Neuron (in vitro differentiated cells): ENCODE results near the gene KRIT1.
"Not testable (repeated sequence)": the region's sequence is repeated elsewhere in the genome, so short reads cannot be mapped to it uniquely, and the experiment has no call there.

Experiments
- H2AFZ ChIP-seq: one replicate; pipeline ENCODE4 v1.6.1; 2013; ENCODE audit warnings: low read depth, mild to moderate bottlenecking, inconsistent platforms, low read length, moderate library complexity
- H3K27me3 ChIP-seq: one replicate; pipeline ENCODE4 v1.6.1; 2013; ENCODE audit warnings: low read length; ENCODE audit not compliant: insufficient read depth
- H3K36me3 ChIP-seq: one replicate; pipeline ENCODE4 v1.6.1; 2013; ENCODE audit warnings: low read length; ENCODE audit not compliant: insufficient read depth
- H3K4me1 ChIP-seq: one replicate; pipeline ENCODE4 v1.6.1; 2013; ENCODE audit warnings: low read length; ENCODE audit not compliant: insufficient read depth
- H3K4me3 ChIP-seq: 2 replicates; pipeline ENCODE4 v1.5.1; 2013; ENCODE audit warnings: mild to moderate bottlenecking, low read length, moderate library complexity
- H3K9me3 ChIP-seq: one replicate; pipeline ENCODE4 v1.6.1; 2013; ENCODE audit warnings: low read length

KRIT1 gene

DNA sequence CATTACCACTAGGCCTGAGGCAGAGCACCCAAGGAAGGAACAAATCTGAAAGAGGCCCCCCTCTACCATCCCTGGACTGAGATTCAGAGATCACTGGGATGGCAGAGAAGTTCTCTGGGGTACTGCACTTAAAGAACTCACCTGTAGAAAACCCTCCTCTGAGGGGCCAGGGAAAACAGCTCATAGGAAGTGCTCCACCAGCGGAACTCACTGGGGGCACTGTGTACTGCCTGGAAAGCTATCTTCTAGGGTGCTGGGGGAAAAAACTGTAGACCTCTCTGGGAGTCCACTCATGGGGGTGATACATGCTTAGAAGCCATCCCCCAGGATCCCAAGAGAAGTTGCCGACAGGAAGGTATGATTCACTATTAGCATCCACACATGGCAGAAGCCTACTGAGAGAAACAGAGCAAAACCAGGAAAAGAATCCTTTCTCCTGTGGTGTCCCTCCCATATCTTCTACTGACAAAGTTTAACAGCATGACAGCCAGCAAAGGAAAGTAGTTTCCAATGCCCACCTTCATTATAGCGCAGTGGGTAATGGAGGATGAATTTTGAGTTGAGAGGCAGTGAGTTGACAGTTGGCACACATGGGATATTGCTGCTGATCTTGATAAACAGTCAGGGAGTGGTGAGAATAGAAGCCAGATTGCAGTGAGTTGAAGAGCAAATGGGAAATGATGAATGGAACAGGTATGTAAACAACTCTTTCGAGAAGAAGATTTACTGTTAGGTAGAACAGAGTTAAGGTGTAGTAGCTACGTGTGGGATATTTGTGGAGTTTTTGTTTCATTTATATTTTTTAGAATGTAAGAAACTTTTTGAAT, 20.9 kb upstream of the KRIT1 start:
- Histone ChIP-seq H3K9me3 (peaks cover 4% of the 10 kb centered on the region), H3K27me3 (no peaks in the 10 kb centered on the region), H2AFZ (no peak overlapping the region), H3K4me1 (no peaks in the 10 kb centered on the region), H3K4me3 (no peak overlapping the region), H3K36me3 (no peaks in the 10 kb centered on the region)

DNA sequence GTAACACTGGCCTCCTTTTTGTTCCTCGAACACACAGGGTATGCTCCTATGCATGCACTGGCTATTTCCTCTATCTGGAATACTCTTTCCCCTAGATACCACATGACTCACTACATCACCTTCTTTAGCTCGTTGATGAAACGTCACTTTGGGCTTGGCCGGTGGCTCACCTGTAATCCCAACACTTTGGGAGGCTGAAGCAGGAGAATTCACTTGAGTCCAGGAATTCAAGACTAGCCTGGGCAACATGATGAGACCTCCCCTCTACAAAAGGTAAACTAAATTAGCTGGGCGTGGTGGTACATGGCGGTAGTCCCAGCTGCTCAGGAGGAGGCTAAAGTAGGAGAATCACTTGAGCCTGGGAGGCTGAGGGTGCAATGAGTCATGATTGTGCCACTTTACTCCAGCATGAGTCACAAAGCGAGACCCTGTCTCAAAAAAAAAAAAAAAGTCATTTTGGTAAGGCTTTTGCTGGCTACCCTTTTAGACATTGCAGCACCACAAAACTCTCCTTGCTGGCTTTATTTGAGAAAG, 14.6 kb upstream of the KRIT1 start:
- Histone ChIP-seq H3K27me3 (no peaks in the 10 kb centered on the region), H3K36me3 (no peaks in the 10 kb centered on the region), H3K4me1 (no peaks in the 10 kb centered on the region), H3K4me3 (no peak overlapping the region), H3K9me3 (peaks cover 7% of the 10 kb centered on the region), H2AFZ (no peak overlapping the region)

DNA sequence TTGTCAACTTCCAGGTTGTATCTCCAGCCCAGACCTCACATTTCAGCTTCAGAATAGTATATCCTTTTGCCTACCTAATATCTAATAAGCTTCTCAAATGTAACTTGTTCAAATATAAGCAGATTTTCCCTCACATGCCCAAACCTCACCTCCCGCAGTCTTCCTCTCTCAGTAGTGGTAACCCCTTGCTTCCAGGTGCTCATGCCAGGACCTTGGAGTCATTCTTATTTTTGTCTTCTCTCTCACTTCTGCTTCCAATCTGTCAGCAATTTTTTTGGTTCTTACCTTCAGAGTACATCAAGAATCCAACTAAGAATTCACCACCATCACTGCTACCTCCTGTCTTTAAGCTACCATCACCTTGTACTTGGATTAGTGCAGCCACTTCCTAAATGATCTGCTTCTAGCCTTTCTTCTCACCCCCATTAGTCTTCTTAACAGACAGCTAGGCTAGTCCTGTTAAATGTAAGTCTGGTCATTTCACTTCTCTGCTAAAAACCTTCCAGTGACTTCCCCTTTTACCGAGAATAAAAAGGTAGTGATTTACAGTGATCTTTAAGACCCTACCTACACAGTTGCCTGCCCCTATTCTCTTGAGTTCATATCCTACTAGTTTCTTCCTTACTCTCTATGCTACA, 14.0 kb upstream of the KRIT1 start:
- Histone ChIP-seq H3K4me1 (no peaks in the 10 kb centered on the region), H2AFZ (no peak overlapping the region), H3K4me3 (no peak overlapping the region), H3K9me3 (peaks cover 7% of the 10 kb centered on the region), H3K36me3 (no peaks in the 10 kb centered on the region), H3K27me3 (no peaks in the 10 kb centered on the region)

DNA sequence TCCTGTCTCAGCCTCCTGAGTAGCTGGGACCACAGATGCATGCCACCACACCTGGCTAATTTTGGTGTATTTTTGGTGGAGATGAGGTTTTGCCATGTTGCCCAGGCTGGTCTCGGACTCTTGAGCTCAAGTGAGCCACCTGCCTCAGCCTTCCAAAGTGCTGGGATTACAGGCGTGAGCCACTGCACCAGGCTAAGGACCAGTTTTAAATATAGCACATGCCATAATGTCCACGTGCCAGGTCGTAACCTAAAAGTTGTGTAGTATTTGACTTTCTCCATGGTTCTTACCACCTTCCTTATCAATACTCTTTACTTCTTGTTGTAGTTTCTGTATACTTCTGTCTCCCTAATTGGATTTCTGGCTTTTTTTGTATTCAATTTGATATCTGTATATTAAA, 13.3 kb upstream of the KRIT1 start:
- H3K27me3 ChIP-seq, result no peaks in the 10 kb centered on the region
- no peaks in the 10 kb centered on the region for H3K4me1 ChIP-seq
- peaks cover 7% of the 10 kb centered on the region for H3K9me3 ChIP-seq
- H3K36me3 ChIP-seq, result no peaks in the 10 kb centered on the region
- H3K4me3 ChIP-seq, result no peak overlapping the region
- H2AFZ ChIP-seq, result no peak overlapping the region

DNA sequence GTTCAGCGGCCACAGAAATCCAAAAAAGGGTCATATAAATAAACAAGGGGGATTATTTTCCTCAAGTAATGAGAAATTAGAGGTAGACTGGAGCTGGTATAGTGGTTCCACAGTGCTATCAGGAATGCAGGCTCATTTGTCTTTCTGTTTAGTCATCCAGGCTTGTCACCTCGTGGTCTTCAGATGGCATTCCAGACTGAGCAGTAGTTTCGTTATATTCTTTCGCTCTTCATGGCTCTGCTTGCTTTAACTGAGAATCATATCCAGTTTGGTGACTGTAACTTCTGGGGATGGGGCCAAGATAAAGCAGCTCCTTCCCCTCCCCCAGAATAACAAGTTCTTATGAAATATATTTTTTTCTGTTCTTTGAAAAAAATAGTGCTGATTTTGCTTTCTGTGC, 9.6 kb upstream of the KRIT1 start:
- Histone ChIP-seq H2AFZ (no peak overlapping the region), H3K9me3 (peaks cover 8% of the 10 kb centered on the region), H3K36me3 (peaks cover 5% of the 10 kb centered on the region), H3K27me3 (no peaks in the 10 kb centered on the region), H3K4me3 (no peak overlapping the region), H3K4me1 (no peaks in the 10 kb centered on the region)

DNA sequence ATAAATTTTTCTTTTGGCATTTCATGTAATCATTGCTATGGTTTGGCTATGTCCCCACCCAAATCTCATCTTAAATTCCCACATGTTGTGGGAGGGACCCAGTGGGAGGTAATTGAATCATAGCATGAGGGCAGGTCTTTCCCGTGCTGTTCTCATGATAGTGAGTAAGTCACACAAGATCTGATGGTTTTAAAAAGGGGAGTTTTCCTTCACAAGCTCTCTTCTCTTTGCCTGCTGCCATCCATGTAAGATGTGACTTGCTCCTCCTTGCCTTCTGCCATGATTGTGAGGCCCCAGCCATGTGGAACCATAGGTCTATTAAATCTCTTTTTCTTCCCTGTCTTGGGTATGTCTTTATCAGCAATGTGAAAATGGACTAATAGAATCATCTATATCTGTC, 9.1 kb upstream of the KRIT1 start:
- not testable (repeated sequence) for H3K4me1 ChIP-seq, H3K36me3 ChIP-seq, H2AFZ ChIP-seq, H3K9me3 ChIP-seq, H3K27me3 ChIP-seq, H3K4me3 ChIP-seq

DNA sequence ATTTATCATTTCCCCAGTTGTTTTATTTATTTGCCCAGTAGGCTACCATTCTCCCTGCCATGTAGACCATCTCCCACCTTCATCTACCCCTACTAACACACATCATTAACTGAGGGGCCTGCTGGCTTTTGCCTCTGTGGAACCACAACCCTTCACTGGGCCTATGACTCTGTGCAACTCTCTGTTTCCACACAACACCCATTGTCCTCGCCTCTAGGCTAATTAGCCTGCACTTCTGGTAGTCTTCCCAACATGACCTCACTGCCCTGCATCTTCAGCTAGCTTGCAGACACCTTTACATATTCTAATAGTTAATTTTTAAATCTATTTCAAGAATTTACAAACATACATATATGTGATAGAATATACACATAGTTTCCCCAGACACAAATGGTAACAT, 7.5 kb upstream of the KRIT1 start:
- H2AFZ ChIP-seq, result no peak overlapping the region
- H3K36me3 ChIP-seq, result peaks cover 5% of the 10 kb centered on the region
- peaks cover 2% of the 10 kb centered on the region for H3K9me3 ChIP-seq
- H3K27me3 ChIP-seq, result no peaks in the 10 kb centered on the region
- no peak overlapping the region for H3K4me3 ChIP-seq
- H3K4me1 ChIP-seq, result peaks cover 3% of the 10 kb centered on the region

DNA sequence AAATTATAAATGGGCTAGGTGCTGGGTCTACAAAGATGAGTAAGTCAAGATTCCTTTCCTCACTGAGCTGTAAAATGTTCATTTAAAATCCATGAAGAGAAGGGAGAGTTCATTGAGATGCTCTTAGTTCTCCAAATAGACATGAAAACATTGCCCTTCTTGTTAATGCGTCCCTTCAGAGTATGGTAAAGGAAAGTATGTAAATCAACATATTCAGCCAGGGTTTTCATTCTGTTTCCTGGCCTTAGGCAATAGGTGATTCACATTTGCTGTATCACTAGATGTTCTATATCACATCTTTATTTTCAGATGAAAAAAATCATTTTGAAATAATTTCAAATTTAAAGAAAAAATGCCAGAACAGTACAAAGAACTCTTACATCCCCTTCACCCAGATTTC, 5.5 kb upstream of the KRIT1 start:
- Histone ChIP-seq H3K9me3 (peaks cover 2% of the 10 kb centered on the region), H3K36me3 (peaks cover 5% of the 10 kb centered on the region), H2AFZ (no peak overlapping the region), H3K4me1 (peaks cover 14% of the 10 kb centered on the region), H3K4me3 (no peak overlapping the region), H3K27me3 (no peaks in the 10 kb centered on the region)

DNA sequence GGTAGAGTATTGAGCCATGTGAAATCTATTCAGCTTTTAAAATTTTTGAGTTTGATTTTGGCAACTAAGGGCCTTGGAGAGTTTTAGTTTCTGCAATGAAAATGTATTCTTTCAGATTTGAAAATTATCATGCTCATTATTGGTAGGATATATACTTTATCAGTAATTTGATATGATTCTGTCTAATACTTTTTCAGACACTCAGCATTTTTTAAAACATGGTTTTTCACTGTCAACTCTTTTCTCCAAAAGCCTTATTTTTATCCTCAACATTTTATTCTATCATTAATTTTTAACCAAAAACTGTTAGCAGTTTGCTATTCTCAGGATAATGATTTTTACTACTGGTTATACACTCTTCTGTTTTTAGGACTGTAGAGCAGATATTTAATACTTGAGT, 4.9 kb upstream of the KRIT1 start:
- Histone ChIP-seq H2AFZ (no peak overlapping the region), H3K4me1 (peaks cover 14% of the 10 kb centered on the region), H3K36me3 (peaks cover 5% of the 10 kb centered on the region), H3K27me3 (no peaks in the 10 kb centered on the region), H3K9me3 (peaks cover 2% of the 10 kb centered on the region), H3K4me3 (no peak overlapping the region)

DNA sequence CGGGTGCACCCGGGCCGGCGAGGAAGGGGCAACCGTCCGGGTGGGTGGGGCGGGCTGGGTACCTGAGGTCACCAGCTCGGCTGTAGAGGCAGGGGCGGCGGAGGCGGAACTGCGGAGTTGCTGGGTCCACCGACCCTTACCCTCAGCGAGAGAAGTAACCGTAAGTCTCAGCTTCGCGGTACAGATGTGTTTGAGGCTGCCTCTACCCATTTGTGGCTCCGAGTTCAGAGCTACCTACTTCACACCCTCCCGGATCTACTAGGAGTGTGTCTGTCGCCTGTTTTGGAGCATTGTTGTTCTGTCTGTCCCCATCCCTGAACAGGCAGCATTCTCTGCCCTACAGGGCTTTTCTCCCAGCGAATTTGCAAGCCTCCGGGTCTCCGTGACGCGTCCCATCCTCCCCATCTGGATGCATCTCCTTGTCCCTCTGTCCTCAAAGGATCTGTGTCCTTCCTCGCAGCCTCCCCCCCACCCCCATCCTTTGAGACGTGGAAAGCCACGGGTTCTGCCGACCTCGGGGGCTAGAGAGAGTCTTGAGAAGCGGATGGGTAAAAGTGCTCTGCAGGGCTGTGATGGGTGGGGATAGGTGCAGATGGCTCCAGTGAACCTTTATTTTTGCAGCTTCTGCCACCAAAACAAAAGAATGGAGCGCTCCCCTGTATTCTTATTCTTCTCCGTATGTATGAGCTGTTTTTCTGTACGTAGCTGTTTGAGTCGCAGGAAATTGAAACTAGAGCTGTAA, 817 bp upstream of the KRIT1 start:
- Histone ChIP-seq H3K4me1 (peaks cover 28% of the 10 kb centered on the region), H3K4me3 (peak overlapping the region; percentile 62), H3K27me3 (no peaks in the 10 kb centered on the region), H2AFZ (peak overlapping the region; percentile 11), H3K9me3 (no peaks in the 10 kb centered on the region), H3K36me3 (peaks cover 6% of the 10 kb centered on the region)

DNA sequence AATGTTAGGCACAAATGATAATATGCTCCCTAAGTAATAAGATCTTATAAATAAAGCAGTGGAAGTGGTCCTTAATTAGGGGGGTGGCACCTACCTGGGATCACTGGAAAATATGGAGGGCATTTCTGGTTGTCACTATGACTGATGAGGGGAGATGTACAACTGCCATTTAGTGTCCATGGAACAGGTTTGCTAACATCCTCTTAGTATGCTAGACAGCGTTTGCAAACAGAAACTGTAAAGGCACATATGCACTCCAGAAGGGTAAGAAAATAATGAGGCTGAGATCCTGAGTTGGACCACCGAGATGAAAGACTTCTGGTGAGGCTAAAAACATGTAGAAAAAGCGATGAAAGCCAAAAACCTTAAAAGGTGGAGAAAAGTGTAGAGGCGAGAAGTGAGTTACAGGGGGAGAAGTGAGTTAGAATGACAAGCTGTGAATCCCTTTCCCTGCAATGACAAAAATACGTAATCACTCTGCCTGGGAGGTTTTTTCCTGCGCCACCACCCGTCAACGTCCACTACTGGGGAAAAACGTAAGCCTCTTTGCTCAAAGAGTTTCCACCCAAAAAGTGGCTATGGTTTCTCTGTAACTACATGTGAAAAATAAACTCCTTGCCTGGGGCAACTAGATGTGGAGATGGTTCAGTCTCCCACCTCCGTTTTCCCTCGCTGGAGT, 767 bp downstream of the KRIT1 start:
- Histone ChIP-seq H3K36me3 (peaks cover 21% of the 10 kb centered on the region), H2AFZ (peak overlapping the region; percentile 81), H3K4me3 (peak overlapping the region; percentile 62), H3K4me1 (peaks cover 28% of the 10 kb centered on the region), H3K27me3 (no peaks in the 10 kb centered on the region), H3K9me3 (no peaks in the 10 kb centered on the region)

DNA sequence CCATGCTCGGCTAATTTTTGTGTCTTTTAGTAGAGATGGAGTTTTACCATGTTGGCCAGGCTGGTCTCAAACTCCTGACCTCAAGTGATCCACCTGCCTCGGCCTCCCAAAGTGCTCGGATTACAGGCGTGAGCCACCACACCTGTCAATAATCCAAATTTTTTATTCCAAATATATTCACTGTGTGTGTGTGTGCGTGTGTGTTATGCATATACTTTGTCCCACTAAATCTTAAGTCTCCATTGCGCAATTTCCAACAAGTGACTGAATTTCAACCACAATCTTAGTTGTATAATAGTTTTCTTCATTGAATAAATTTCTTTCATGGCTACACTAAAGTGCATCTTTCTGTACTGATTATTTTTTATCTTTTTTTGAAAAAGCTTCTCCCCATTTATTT, 2.7 kb downstream of the KRIT1 start:
- H3K9me3 ChIP-seq, result no peaks in the 10 kb centered on the region
- H3K4me3 ChIP-seq, result no peak overlapping the region
- H3K36me3 ChIP-seq, result peaks cover 38% of the 10 kb centered on the region
- H2AFZ ChIP-seq, result no peak overlapping the region
- H3K4me1 ChIP-seq, result peaks cover 22% of the 10 kb centered on the region
- no peaks in the 10 kb centered on the region for H3K27me3 ChIP-seq

DNA sequence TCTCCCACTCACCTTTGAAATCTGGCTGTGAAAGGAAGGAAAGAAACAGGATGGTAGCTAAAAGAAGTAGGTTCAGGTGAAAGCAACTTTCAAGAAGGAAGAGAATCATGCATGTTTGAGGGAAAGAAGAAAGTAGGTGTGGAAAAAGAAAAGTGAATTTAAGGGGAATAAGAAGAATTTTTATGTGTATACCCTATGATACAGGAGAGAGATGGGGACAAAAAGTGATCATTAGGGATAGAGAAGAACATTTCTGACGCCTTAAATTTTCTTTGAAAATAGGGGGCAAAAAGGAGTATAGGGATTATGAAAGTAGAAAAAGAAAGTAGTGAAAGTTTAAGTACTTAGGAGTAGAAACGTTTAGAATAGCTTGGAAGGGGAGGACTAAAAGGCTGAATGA, 15.2 kb downstream of the KRIT1 start:
- peaks cover 66% of the 10 kb centered on the region for H3K36me3 ChIP-seq
- H3K4me3 ChIP-seq, result no peak overlapping the region
- no peaks in the 10 kb centered on the region for H3K27me3 ChIP-seq
- no peaks in the 10 kb centered on the region for H3K4me1 ChIP-seq
- no peak overlapping the region for H2AFZ ChIP-seq
- peaks cover 6% of the 10 kb centered on the region for H3K9me3 ChIP-seq
